GM12865 (cell line): Measurements from ENCODE around the gene DRAXIN.

Experiments
- DNase-seq: peaks from one replicate; pipeline ENCODE4 v3.0.0; 2010; ENCODE audit warnings: low read depth
- H3K4me3 ChIP-seq: 2 replicates; pipeline ENCODE4 v1.5.1; 2011; ENCODE audit warnings: mild to moderate bottlenecking, low read depth, low read length, control low read depth
- TF ChIP-seq, protein P1 (sequence below): IDR thresholded peaks from 2 replicates; pipeline ENCODE4 v1.5.1; 2011; ENCODE audit warnings: low read length, control low read depth, low read depth, inconsistent platforms; ENCODE audit not compliant: insufficient read depth; ENCODE audit errors: missing control alignments

Gene DRAXIN

DNA sequence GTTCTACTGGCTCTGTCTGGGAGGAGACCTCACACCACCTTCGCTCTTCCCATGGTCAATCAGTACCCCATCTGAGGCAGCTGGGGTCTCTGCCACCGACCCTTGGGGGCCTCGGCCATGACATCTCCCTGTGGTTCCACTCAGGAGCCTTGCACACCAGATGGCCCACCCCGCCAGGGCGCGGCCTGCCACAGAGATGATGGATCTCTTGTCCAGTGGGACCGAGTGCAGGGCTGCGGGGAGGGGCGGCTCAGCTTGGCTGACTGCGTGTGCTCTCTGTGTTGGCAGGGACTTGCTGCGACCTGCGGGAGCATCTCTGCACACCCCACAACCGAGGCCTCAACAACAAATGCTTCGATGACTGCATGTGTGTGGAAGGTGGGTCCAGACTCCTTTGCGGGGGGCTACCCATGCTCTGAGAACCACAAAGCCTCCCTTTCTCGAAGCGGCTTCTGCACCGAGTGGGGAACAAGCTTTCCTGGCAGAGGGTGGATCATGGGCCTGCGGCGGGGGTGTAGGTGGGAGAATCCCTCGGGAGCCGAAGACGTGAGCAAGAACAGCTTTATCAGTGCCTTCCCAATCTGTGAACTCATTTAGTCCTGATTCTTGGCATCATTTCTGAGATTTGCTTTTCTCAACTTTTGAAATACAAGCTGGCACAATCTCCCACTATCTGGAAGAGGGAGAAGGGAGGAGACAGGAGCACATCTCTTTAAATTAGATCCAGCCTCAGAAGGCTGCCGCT, 23.5 kb downstream of the DRAXIN start:
- no peak for DNase-seq
- H3K4me3 ChIP-seq: no peak overlapping the region
- TF ChIP-seq, protein P1, sequence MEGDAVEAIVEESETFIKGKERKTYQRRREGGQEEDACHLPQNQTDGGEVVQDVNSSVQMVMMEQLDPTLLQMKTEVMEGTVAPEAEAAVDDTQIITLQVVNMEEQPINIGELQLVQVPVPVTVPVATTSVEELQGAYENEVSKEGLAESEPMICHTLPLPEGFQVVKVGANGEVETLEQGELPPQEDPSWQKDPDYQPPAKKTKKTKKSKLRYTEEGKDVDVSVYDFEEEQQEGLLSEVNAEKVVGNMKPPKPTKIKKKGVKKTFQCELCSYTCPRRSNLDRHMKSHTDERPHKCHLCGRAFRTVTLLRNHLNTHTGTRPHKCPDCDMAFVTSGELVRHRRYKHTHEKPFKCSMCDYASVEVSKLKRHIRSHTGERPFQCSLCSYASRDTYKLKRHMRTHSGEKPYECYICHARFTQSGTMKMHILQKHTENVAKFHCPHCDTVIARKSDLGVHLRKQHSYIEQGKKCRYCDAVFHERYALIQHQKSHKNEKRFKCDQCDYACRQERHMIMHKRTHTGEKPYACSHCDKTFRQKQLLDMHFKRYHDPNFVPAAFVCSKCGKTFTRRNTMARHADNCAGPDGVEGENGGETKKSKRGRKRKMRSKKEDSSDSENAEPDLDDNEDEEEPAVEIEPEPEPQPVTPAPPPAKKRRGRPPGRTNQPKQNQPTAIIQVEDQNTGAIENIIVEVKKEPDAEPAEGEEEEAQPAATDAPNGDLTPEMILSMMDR: no peak

DNA sequence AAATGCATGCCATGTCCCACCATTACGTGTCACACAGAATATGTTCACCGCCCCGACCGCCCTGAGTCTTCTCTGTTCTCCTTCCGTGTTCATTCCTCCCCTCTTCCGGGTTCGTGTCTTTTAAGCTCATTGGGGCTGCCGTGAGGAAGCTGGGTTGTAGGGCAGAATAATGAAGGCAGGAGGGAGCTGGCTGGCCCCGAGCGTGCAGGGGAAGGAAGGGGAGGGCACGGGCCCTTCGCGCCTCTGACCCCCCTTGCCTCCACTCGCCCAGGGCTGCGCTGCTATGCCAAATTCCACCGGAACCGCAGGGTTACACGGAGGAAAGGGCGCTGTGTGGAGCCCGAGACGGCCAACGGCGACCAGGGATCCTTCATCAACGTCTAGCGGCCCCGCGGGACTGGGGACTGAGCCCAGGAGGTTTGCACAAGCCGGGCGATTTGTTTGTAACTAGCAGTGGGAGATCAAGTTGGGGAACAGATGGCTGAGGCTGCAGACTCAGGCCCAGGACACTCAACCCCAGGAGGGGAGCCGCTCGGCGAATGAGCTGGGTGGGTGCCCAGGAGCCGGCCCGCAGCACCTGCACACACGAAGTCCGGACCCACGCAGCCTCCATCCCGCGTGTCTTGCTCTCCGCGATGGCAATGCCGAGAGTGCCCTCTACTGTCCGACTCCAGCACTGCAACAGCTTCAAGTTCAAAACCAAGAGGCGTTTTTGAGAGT, 28.0 kb downstream of the DRAXIN start:
- H3K4me3 ChIP-seq: peak overlapping the region; percentile 49
- peak; percentile 86 for DNase-seq
- TF ChIP-seq, protein P1: peak; percentile 97

- no peak overlapping the region for H3K4me3 ChIP-seq
- TF ChIP-seq, protein P1: no peak
- no peak for DNase-seq
Measured at GRCh38 chr1:11720033-11720376, 28.5 kb downstream of the DRAXIN start.

DNA sequence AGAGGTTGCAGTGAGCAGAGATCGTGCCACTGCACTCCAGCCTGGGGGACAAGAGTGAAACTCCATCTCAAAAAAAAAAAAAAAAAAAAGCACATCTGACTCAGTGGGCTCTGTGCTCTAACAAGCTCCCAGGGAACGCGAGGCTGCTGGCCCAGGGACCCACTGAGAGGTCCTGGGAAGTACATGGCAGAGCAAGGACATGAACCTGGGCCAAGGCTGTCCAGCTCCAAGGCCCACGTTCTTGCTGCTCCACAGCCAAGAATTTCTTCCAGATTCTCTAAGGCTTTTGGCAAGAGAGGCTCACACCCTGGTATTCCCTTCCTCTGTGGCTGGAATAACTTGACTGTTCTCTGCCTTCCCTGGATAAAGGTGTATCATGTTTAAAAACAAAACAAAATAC, 29.0 kb downstream of the DRAXIN start:
- no peak overlapping the region for H3K4me3 ChIP-seq
- TF ChIP-seq, protein P1: no peak
- DNase-seq: no peak

DNA sequence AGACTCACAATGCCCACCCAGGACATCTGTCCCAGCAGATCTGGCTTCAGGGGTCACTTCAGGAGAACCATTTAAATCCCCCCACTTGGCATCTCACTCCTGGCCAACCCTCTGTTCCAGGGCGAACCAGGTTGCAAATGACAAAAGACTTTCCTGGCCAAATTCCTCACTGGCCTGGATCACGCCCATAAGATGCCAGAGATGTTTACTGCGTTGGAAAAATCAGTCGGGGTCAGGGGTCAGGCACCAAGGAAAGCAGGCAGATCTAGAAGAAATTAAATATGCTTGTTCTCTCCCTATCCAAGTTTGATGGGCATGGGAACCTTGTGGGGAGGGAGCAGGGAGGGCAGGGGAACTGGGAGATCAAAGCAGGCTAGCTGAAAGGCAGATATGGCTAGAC, 29.8 kb downstream of the DRAXIN start:
- no peak overlapping the region for H3K4me3 ChIP-seq
- DNase-seq: no peak
- TF ChIP-seq, protein P1: no peak

DNA sequence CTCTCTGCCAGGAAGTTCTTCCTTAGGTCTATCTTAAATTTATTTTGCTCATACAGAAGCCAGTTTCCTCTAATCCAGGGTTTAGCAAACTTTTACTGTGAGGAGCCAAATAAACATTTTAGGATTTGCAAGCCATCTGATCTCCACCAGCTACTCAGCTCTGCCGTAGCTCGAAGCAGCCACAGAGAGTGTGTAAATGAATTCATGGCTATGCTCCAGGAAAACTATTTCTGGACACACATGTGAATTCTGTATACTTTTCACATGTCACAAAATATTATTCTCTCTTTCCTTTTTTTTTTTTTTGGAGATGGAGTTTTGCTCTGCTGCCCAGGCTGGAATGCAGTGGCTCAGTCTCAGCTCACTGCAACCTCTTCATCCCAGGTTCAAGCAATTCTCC, 31.0 kb downstream of the DRAXIN start:
- no peak for DNase-seq
- no peak overlapping the region for H3K4me3 ChIP-seq
- TF ChIP-seq, protein P1: no peak

GRCh38 chr1:11725616-11726015, 34.1 kb downstream of the DRAXIN start:
- DNase-seq: no peak
- TF ChIP-seq, protein P1: no peak

More at GRCh38 chr1:11725616-11726015, 34.1 kb downstream of the DRAXIN start:
- H3K4me3 ChIP-seq: no peak overlapping the region
